ENCODE measurements around the gene GUSB.

GUSB gene

DNA sequence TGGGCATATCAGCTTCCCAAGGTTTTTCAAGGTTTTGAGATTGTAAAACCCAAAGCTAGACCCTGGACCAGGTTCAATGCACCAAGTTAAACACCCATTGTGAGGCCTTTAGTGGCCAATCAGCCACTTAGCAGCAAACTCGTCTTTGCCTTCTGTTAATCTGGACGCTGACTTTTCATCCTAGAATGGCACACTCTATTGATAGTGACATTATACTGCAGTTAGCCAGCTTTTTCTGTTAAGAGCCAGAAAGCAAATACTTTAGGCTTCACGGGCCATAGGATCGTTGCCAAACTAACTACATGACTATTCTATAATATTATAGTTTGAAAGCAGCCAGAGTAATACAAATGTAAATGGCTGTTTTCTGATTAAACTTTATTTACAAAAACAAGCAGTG lies 57.8 kb downstream of the GUSB start:
- H3K79me2 ChIP-seq (ENCODE audit: low read length): peaks cover 85% of the 10 kb centered on the region
- H3K27me3 ChIP-seq (replicated peaks; ENCODE audit: insufficient read depth, low read length): no peaks in the 10 kb centered on the region
- H3K9me3 ChIP-seq (replicated peaks; ENCODE audit: insufficient read depth, low read length): no peaks in the 10 kb centered on the region
- H4K20me1 ChIP-seq (ENCODE audit: insufficient read depth, low read length): no peaks in the 10 kb centered on the region
- no peaks in the 10 kb centered on the region for H3K9me2 ChIP-seq (replicated peaks; ENCODE audit: insufficient read depth, low read length)
- H3K27ac ChIP-seq (ENCODE audit: low read length): no peak overlapping the region
- no peaks in the 10 kb centered on the region for H3K36me3 ChIP-seq (replicated peaks; ENCODE audit: insufficient read depth, low read length)
- H3K4me1 ChIP-seq (ENCODE audit: low read length): no peaks in the 10 kb centered on the region
- no peak overlapping the region for H2AFZ ChIP-seq (ENCODE audit: low read length)
- no peaks in the 10 kb centered on the region for H3F3A ChIP-seq (ENCODE audit: insufficient read depth, low read length)
- no peak overlapping the region for H3K4me3 ChIP-seq (ENCODE audit: low read length)
- H3K4me2 ChIP-seq (ENCODE audit: low read depth, low read length): no peak overlapping the region
- DNase-seq: no peak
- TF ChIP-seq EZH2phosphoT487 (IDR thresholded peaks at IDR 0.05; ENCODE audit: low read length) (no peak), EZH2 (optimal IDR thresholded peaks at IDR 0.05; ENCODE audit: low read depth, low read length) (no peak)
- TF ChIP-seq, protein P1, sequence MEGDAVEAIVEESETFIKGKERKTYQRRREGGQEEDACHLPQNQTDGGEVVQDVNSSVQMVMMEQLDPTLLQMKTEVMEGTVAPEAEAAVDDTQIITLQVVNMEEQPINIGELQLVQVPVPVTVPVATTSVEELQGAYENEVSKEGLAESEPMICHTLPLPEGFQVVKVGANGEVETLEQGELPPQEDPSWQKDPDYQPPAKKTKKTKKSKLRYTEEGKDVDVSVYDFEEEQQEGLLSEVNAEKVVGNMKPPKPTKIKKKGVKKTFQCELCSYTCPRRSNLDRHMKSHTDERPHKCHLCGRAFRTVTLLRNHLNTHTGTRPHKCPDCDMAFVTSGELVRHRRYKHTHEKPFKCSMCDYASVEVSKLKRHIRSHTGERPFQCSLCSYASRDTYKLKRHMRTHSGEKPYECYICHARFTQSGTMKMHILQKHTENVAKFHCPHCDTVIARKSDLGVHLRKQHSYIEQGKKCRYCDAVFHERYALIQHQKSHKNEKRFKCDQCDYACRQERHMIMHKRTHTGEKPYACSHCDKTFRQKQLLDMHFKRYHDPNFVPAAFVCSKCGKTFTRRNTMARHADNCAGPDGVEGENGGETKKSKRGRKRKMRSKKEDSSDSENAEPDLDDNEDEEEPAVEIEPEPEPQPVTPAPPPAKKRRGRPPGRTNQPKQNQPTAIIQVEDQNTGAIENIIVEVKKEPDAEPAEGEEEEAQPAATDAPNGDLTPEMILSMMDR (IDR thresholded peaks at IDR 0.05; ENCODE audit: low read length): no peak
- H3K9ac ChIP-seq (ENCODE audit: low read length): no peak overlapping the region

DNA sequence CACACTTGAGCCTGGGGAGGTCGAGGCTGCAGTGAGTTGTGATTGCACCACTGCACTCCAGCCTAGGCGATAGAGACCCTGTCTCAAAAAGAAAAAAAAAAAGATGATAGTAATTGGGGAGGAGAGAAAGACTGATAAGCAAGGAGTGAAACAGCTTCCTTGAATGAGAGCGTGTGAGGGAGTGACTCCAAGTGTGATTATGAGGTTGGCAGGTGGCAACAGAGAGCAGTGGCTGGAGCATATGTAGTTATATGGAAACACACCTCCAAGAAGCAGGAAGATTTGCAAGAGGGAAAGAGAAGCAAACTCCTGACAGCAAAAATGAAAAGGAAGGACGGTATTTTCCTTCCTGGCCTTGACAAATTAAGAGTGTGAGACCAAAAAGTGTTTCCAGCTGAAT lies 58.7 kb downstream of the GUSB start:
- Histone ChIP-seq H3K27me3 (replicated peaks; ENCODE audit: insufficient read depth, low read length) (no peaks in the 10 kb centered on the region), H2AFZ (ENCODE audit: low read length) (no peak overlapping the region), H3K79me2 (ENCODE audit: low read length) (peaks cover 82% of the 10 kb centered on the region), H3K4me3 (ENCODE audit: low read length) (no peak overlapping the region), H3K36me3 (replicated peaks; ENCODE audit: insufficient read depth, low read length) (no peaks in the 10 kb centered on the region), H3K9me2 (replicated peaks; ENCODE audit: insufficient read depth, low read length) (no peaks in the 10 kb centered on the region), H3K9me3 (replicated peaks; ENCODE audit: insufficient read depth, low read length) (no peaks in the 10 kb centered on the region), H3K4me2 (ENCODE audit: low read depth, low read length) (no peak overlapping the region), H4K20me1 (ENCODE audit: insufficient read depth, low read length) (no peaks in the 10 kb centered on the region), H3K9ac (ENCODE audit: low read length) (no peak overlapping the region), H3F3A (ENCODE audit: insufficient read depth, low read length) (no peaks in the 10 kb centered on the region), H3K27ac (ENCODE audit: low read length) (no peak overlapping the region), H3K4me1 (ENCODE audit: low read length) (no peaks in the 10 kb centered on the region)
- DNase-seq: no peak
- no peak for TF ChIP-seq EZH2 (optimal IDR thresholded peaks at IDR 0.05; ENCODE audit: low read depth, low read length)
- TF ChIP-seq EZH2phosphoT487 (IDR thresholded peaks at IDR 0.05; ENCODE audit: low read length): no peak
- TF ChIP-seq, protein P1 (IDR thresholded peaks at IDR 0.05; ENCODE audit: low read length): no peak

DNA sequence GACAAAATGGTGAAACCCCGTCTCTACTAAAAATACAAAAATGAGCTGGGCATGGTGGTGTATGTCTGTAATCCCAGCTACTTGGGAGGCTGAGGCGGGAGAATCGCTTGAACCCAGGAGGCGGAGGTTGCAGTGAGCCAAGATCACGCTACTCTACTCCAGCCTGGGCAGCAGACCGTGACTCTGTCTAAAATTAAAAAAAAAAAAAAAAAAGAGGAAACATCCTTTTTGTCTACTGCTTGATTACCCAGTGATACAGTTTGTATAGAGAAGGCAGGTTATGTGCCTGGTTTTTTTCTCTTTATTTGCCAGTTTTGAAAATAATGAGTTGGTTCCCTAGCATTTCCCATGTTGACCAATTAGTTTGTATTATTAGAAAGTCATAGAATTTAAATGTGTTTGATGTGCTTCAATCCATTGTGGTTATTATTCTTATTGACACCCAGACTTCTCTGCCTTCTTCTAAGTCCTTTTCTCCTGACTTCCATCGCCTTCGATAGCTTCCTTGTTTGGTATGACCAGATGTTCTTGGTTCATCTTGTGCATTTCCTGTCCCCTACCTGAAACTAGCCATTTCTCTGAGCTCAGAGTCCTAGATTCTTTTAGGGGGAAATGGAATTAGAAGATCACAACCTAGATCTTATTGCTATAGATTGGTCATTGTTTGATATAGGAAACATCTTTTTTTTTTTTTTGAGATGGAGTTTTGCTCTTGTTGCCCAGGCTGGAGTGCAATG lies 65.9 kb downstream of the GUSB start:
- peaks cover 83% of the 10 kb centered on the region for H3K79me2 ChIP-seq (ENCODE audit: low read length)
- no peaks in the 10 kb centered on the region for H3K36me3 ChIP-seq (replicated peaks; ENCODE audit: insufficient read depth, low read length)
- H3K4me1 ChIP-seq (ENCODE audit: low read length): 0 out of 2 replicates have a peak, but pooled peaks cover 2% of the 10 kb centered on the region
- H4K20me1 ChIP-seq (ENCODE audit: insufficient read depth, low read length): no peaks in the 10 kb centered on the region
- no peak overlapping the region for H2AFZ ChIP-seq (ENCODE audit: low read length)
- no peaks in the 10 kb centered on the region for H3F3A ChIP-seq (ENCODE audit: insufficient read depth, low read length)
- H3K9me3 ChIP-seq (replicated peaks; ENCODE audit: insufficient read depth, low read length): no peaks in the 10 kb centered on the region
- no peak for DNase-seq
- H3K4me3 ChIP-seq (ENCODE audit: low read length): no peak overlapping the region
- no peak overlapping the region for H3K4me2 ChIP-seq (ENCODE audit: low read depth, low read length)
- H3K9ac ChIP-seq (ENCODE audit: low read length): no peak overlapping the region
- H3K27ac ChIP-seq (ENCODE audit: low read length): no peak overlapping the region
- no peaks in the 10 kb centered on the region for H3K9me2 ChIP-seq (replicated peaks; ENCODE audit: insufficient read depth, low read length)
- no peaks in the 10 kb centered on the region for H3K27me3 ChIP-seq (replicated peaks; ENCODE audit: insufficient read depth, low read length)
- TF ChIP-seq EZH2phosphoT487 (IDR thresholded peaks at IDR 0.05; ENCODE audit: low read length) (no peak), EZH2 (optimal IDR thresholded peaks at IDR 0.05; ENCODE audit: low read depth, low read length) (no peak)
- TF ChIP-seq, protein P1 (IDR thresholded peaks at IDR 0.05; ENCODE audit: low read length): no peak
